DND-41 (cell line): ENCODE measurements around the gene LAMB2.

Experiments
- ATAC-seq: fragments of 200-7000 bp; cut with Tn5 transposase; 3 replicates; pipeline ENCODE4 v1.9.1; 2021; ENCODE audit warnings: low read depth; ENCODE audit not compliant: insufficient read depth
- DNase-seq: peaks from one replicate; pipeline ENCODE4 v3.0.0-alpha.2; 2020
- H2AFZ ChIP-seq: 2 replicates; pipeline ENCODE4 v1.6.0; 2012; ENCODE audit warnings: low read depth, low read length
- H3K27ac ChIP-seq: 2 replicates; pipeline ENCODE4 v1.5.1; 2012; ENCODE audit warnings: low read length, inconsistent platforms
- H3K27me3 ChIP-seq: fragments of 200-600 bp; sonication (generic); 2 replicates; pipeline ENCODE4 v1.6.0; 2012; ENCODE audit warnings: low read length, mild to moderate bottlenecking, inconsistent platforms; ENCODE audit not compliant: insufficient read depth, poor library complexity
- H3K36me3 ChIP-seq: 2 replicates; pipeline ENCODE4 v1.5.1; 2012; ENCODE audit warnings: low read length, inconsistent platforms; ENCODE audit not compliant: insufficient read depth
- H3K4me1 ChIP-seq: 2 replicates; pipeline ENCODE4 v1.5.1; 2012; ENCODE audit warnings: mild to moderate bottlenecking, low read length; ENCODE audit not compliant: insufficient read depth
- H3K4me2 ChIP-seq: 2 replicates; pipeline ENCODE4 v1.6.0; 2012; ENCODE audit warnings: mild to moderate bottlenecking, moderate library complexity, low read length, inconsistent platforms; ENCODE audit not compliant: insufficient read depth
- H3K4me3 ChIP-seq, 2 experiments: fragments of 200-600 bp in 1 of 2; shearing (Covaris generic) in 1 of 2; 2 replicates each; pipeline ENCODE4 v1.5.1; 2012 to 2016; ENCODE audit warnings: inconsistent platforms in 2 of 2, low read length in 2 of 2, mild to moderate bottlenecking in 2 of 2, low read depth in 1 of 2, moderate library complexity in 1 of 2
- H3K79me2 ChIP-seq: 2 replicates; pipeline ENCODE4 v1.6.0; 2012; ENCODE audit warnings: low read length, inconsistent platforms; ENCODE audit not compliant: insufficient read depth
- H3K9ac ChIP-seq: 2 replicates; pipeline ENCODE4 v1.6.0; 2012; ENCODE audit warnings: low read depth, mild to moderate bottlenecking, inconsistent platforms, low read length, moderate library complexity
- H3K9me3 ChIP-seq: 2 replicates; pipeline ENCODE4 v1.5.1; 2012; ENCODE audit warnings: low read length, moderate library complexity, mild to moderate bottlenecking, inconsistent platforms; ENCODE audit not compliant: insufficient read depth, severe bottlenecking
- H4K20me1 ChIP-seq: 2 replicates; pipeline ENCODE4 v1.6.0; 2012; ENCODE audit warnings: low read length; ENCODE audit not compliant: insufficient read depth
- CTCF ChIP-seq: IDR thresholded peaks from 2 replicates; pipeline ENCODE4 v1.5.1; 2012; ENCODE audit warnings: borderline replicate concordance, low read length, moderate library complexity, mild to moderate bottlenecking; ENCODE audit not compliant: poor library complexity, severe bottlenecking; ENCODE audit errors: extremely low read depth
- EZH2 ChIP-seq: IDR thresholded peaks from 3 replicates; pipeline ENCODE4 v1.6.1; 2012; ENCODE audit warnings: borderline replicate concordance, low read depth, mild to moderate bottlenecking, moderate library complexity, low read length, inconsistent platforms; ENCODE audit not compliant: severe bottlenecking

Gene LAMB2

GRCh38 chr3:49124203-49124602 lies 8.6 kb downstream of the LAMB2 start:
- no peak overlapping the region for H2AFZ ChIP-seq
- no peak overlapping the region for H3K27ac ChIP-seq
- peaks cover 4% of the 10 kb centered on the region; the same call in 1 of the 2 replicates for H4K20me1 ChIP-seq
- H3K4me1 ChIP-seq, result peaks cover 18% of the 10 kb centered on the region
- H3K27me3 ChIP-seq, result no peaks in the 10 kb centered on the region
- no peaks in the 10 kb centered on the region for H3K9me3 ChIP-seq
- no peak overlapping the region for H3K9ac ChIP-seq
- ATAC-seq (no peak), DNase-seq (no peak)
- peaks cover 13% of the 10 kb centered on the region for H3K79me2 ChIP-seq
- H3K36me3 ChIP-seq, result peaks cover 13% of the 10 kb centered on the region; the same call in 1 of the 2 replicates
- no peak overlapping the region for H3K4me3 ChIP-seq
- TF ChIP-seq EZH2 (no peak), CTCF (no peak)
- H3K4me2 ChIP-seq, result no peak overlapping the region

GRCh38 chr3:49123687-49124086 lies 9.2 kb downstream of the LAMB2 start:
- no peak overlapping the region for H3K4me2 ChIP-seq
- no peak overlapping the region for H2AFZ ChIP-seq
- H3K4me3 ChIP-seq, result no peak overlapping the region
- H3K36me3 ChIP-seq, result peaks cover 18% of the 10 kb centered on the region
- no peak overlapping the region for H3K9ac ChIP-seq
- peaks cover 23% of the 10 kb centered on the region for H3K4me1 ChIP-seq
- TF ChIP-seq EZH2, result no peak
- TF ChIP-seq CTCF, result no peak
- H4K20me1 ChIP-seq, result peaks cover 6% of the 10 kb centered on the region; the same call in 1 of the 2 replicates
- no peak overlapping the region for H3K27ac ChIP-seq
- H3K79me2 ChIP-seq, result peaks cover 18% of the 10 kb centered on the region
- ATAC-seq (no peak), DNase-seq (no peak)
- H3K9me3 ChIP-seq, result no peaks in the 10 kb centered on the region
- H3K27me3 ChIP-seq, result no peaks in the 10 kb centered on the region

- no peak overlapping the region for H3K4me3 ChIP-seq
- H3K27ac ChIP-seq, result no peak overlapping the region
- no peak for DNase-seq
- no peaks in the 10 kb centered on the region for H3K9me3 ChIP-seq
- H3K79me2 ChIP-seq, result peaks cover 19% of the 10 kb centered on the region
- H3K4me2 ChIP-seq, result no peak overlapping the region
- H3K27me3 ChIP-seq, result no peaks in the 10 kb centered on the region
- H3K36me3 ChIP-seq, result peaks cover 25% of the 10 kb centered on the region
- peaks cover 23% of the 10 kb centered on the region for H3K4me1 ChIP-seq
- no peak for TF ChIP-seq EZH2
- no peak for TF ChIP-seq CTCF
- H2AFZ ChIP-seq, result no peak overlapping the region
- H4K20me1 ChIP-seq, result peaks cover 6% of the 10 kb centered on the region; the same call in 1 of the 2 replicates
- H3K9ac ChIP-seq, result no peak overlapping the region
- no peak for ATAC-seq
Measured at GRCh38 chr3:49122886-49123545, 9.8 kb downstream of the LAMB2 start.
